K562 (cell line): Measurements from ENCODE around the gene TMEM88. TPM values are rescaled to one million over a fixed set of nuclear protein-coding genes. Genes with fewer than 3 reads are reported as not detected.
A peak's percentile ranks its signal among the peaks of the same experiment; 100 is the strongest.

Source experiments
- ARID3A ChIP-seq: IDR thresholded peaks from 2 replicates; pipeline ENCODE4 v1.6.1; 2012; ENCODE audit warnings: low read depth, low read length, improper control_type of control experiment, borderline replicate concordance
- CXXC5 ChIP-seq: fragments of 250-450 bp; sonication (Bioruptor Pico); IDR thresholded peaks from 2 replicates; pipeline ENCODE4 v1.8.0; 2022; ENCODE audit warnings: inconsistent platforms, mild to moderate bottlenecking, moderate library complexity
- ETV1 ChIP-seq: fragments of 450-650 bp; conservative IDR thresholded peaks from 2 replicates; pipeline ENCODE4 v1.6.1; 2016; ENCODE audit warnings: missing genetic modification characterization, control low read depth, low read depth, missing compliant biosample characterization
- FOSL1 ChIP-seq: fragments of 200-800 bp; sonication (Bioruptor generic); conservative IDR thresholded peaks from 2 replicates; pipeline ENCODE4 v1.6.1; 2016; ENCODE audit warnings: missing genetic modification characterization, missing compliant biosample characterization
- GABPA ChIP-seq: fragments of 200-800 bp; sonication (Bioruptor generic); conservative IDR thresholded peaks from 2 replicates; pipeline ENCODE4 v1.6.1; 2016; ENCODE audit warnings: low read depth, missing genetic modification characterization, missing compliant biosample characterization
- HBP1 ChIP-seq: fragments of 450-650 bp; formaldehyde crosslinking; IDR thresholded peaks from 2 replicates; pipeline ENCODE4 v1.4.0; 2022; ENCODE audit warnings: missing genetic modification characterization
- HNRNPLL ChIP-seq: fragments of 200-400 bp; formaldehyde crosslinking; IDR thresholded peaks from 2 replicates; pipeline ENCODE4 v1.6.1; 2017; ENCODE audit warnings: low read length, low read depth, mild to moderate bottlenecking; ENCODE audit not compliant: poor library complexity, severe bottlenecking
- MCM5 ChIP-seq: fragments of 450-650 bp; IDR thresholded peaks from 2 replicates; pipeline ENCODE4 v1.6.1; 2016; ENCODE audit warnings: low read depth
- NRF1 ChIP-seq, 2 experiments: fragments of 450-650 bp; IDR thresholded peaks in 1 of 2; conservative IDR thresholded peaks in 1 of 2; 2 replicates each; pipeline ENCODE4 v1.6.1; 2014; ENCODE audit warnings: mild to moderate bottlenecking in 2 of 2
- PPARD ChIP-seq: fragments of 250-450 bp; sonication (Bioruptor Pico); IDR thresholded peaks from 2 replicates; pipeline ENCODE4 v1.8.0; 2022; ENCODE audit warnings: inconsistent platforms, mild to moderate bottlenecking, moderate library complexity
- PTTG1 ChIP-seq: fragments of 450-650 bp; IDR thresholded peaks from 2 replicates; pipeline ENCODE4 v1.6.1; 2016; ENCODE audit warnings: low read depth, mild to moderate bottlenecking, missing genetic modification characterization, missing compliant biosample characterization
- PYGO2 ChIP-seq: fragments of 450-650 bp; IDR thresholded peaks from 2 replicates; pipeline ENCODE4 v1.6.1; 2016; ENCODE audit warnings: mild to moderate bottlenecking, missing genetic modification characterization, moderate library complexity, missing compliant biosample characterization
- SAP30 ChIP-seq: fragments of 200-600 bp; sonication (generic); IDR thresholded peaks from 2 replicates; pipeline ENCODE4 v1.6.1; 2012; ENCODE audit warnings: borderline replicate concordance, low read depth, mild to moderate bottlenecking, moderate library complexity, low read length, control low read depth, inconsistent platforms; ENCODE audit not compliant: insufficient read depth, poor library complexity, severe bottlenecking
- SIN3A ChIP-seq, 2 experiments: fragments of 150-350 bp in 1 of 2; IDR thresholded peaks; 2 replicates each; pipeline ENCODE4 v1.6.1; 2011 to 2016; ENCODE audit warnings: borderline replicate concordance in 2 of 2, low read depth in 2 of 2, low read length in 2 of 2, mild to moderate bottlenecking in 2 of 2, moderate library complexity in 2 of 2; ENCODE audit not compliant: control insufficient read depth in 1 of 2
- SRF ChIP-seq, 2 experiments: fragments of 250-450, 450-650 bp in 1 of 2; sonication (Bioruptor Pico) in 1 of 2; sonication (generic) in 1 of 2; formaldehyde crosslinking; IDR thresholded peaks; 2 replicates each; pipeline versions ENCODE4 v1.5.0 to v1.5.1; 2020 to 2022; ENCODE audit warnings: mild to moderate bottlenecking in 1 of 2, missing genetic modification reagents in 1 of 2
- TEAD1 ChIP-seq, 2 experiments: fragments of 450-650 bp in 1 of 2; sonication (generic) in 1 of 2; formaldehyde crosslinking; IDR thresholded peaks; 2 replicates each; pipeline versions ENCODE4 v1.4.0 to v1.8.0; 2020 to 2022; ENCODE audit warnings: mild to moderate bottlenecking in 2 of 2, missing genetic modification reagents in 1 of 2
- THRAP3 ChIP-seq: fragments of 450-650 bp; IDR thresholded peaks from 2 replicates; pipeline ENCODE4 v1.6.1; 2016; ENCODE audit warnings: mild to moderate bottlenecking, inconsistent platforms, borderline replicate concordance
- ZNF133 ChIP-seq: fragments of 250-450 bp; sonication (Bioruptor Pico); IDR thresholded peaks from 2 replicates; pipeline ENCODE4 v1.4.0; 2020; ENCODE audit warnings: mild to moderate bottlenecking
- ZNF134 ChIP-seq: fragments of 250-450 bp; sonication (Bioruptor Pico); conservative IDR thresholded peaks from 2 replicates; pipeline ENCODE4 v1.4.0; 2020
- polyA plus RNA-seq, 8 experiments: library from polyadenylated mRNA; depleted of rRNA in 4 of 8; stranded (reverse) in 5 of 8; unstranded in 3 of 8; fragments of >200 nt; fragmentation: Nextera tagmentation in 2 of 8; fragmentation: Illumina TruSeq in 1 of 8; extraction: Ambion mirVana in 2 of 8; extraction: Trizol in 1 of 8; gene quantifications; 2 replicates each; pipeline versions ENCODE4 v1.2.1 to v1.2.3, GENCODE V29; 2011 to 2014; ENCODE audit warnings: inconsistent platforms in 1 of 8, missing spikeins in 1 of 8
- total RNA-seq, 7 experiments: library from RNA; depleted of rRNA in 6 of 7; stranded (reverse); fragments of >200 nt in 6 of 7; fragmentation: Illumina TruSeq in 2 of 7; extraction: Trizol in 2 of 7; gene quantifications; 2 replicates each; pipeline versions ENCODE4 v1.2.1 to v1.2.3, GENCODE V29; 2011 to 2021; ENCODE audit warnings: low replicate concordance in 1 of 7

TMEM88 gene
- total and polyA plus RNA-seq, 9 of the 15 experiments (the other 6 are each of a cell fraction or from before 2014, with no cell fraction given) = 0.10 to 1.4 (median 0.36) TPM; not detected in 3

GRCh38 chr17:7833795-7834541, 20.9 kb upstream of the TMEM88 start, which contains the start of gene KDM6B (continued):
- TF ChIP-seq HBP1 (CRISPR knock-in tag) = no peak
- TF ChIP-seq PYGO2 (tag) = no peak
- peak; percentile 51 to 61 for TF ChIP-seq NRF1 (conservative IDR thresholded peaks at IDR 0.05 in 1 of 2, IDR thresholded peaks at IDR 0.05 in 1 of 2)
- TF ChIP-seq TEAD1 (CRISPR knock-in tag; IDR thresholded peaks at IDR 0.05) = no peak
- no peak for TF ChIP-seq FOSL1 (tag)
- no peak for TF ChIP-seq ZNF133 (CRISPR knock-in tag)
- 0 out of 2 replicates have a peak, but pooled peaks have one; percentile 19 for TF ChIP-seq CXXC5 (CRISPR knock-in tag)
- TF ChIP-seq HNRNPLL = no peak
- no peak for TF ChIP-seq GABPA (tag)
- peak in 1 of 2 experiments; percentile 57; a peak in 2 of 4 replicates for TF ChIP-seq SIN3A (IDR thresholded peaks at IDR 0.05; ENCODE audit: borderline replicate concordance in 2 of 2, control insufficient read depth in 1 of 2, low read depth in 2 of 2, low read length in 2 of 2)
- TF ChIP-seq SRF (CRISPR knock-in tag; IDR thresholded peaks at IDR 0.05) = peak in 1 of 2 experiments; percentile 43; a peak in 1 of 4 replicates
- no peak for TF ChIP-seq MCM5
- TF ChIP-seq THRAP3 = no peak
- TF ChIP-seq ZNF134 (CRISPR knock-in tag) = no peak
- no peak for TF ChIP-seq ARID3A
- no peak for TF ChIP-seq PPARD (CRISPR knock-in tag)
- peak; percentile 15 for TF ChIP-seq SAP30
- no peak for TF ChIP-seq PTTG1
- no peak for TF ChIP-seq ETV1 (tag)
